ENCODE data around the gene RTN1.

The RTN1 gene

GRCh38 chr14:59848671-59849070, 21.9 kb downstream of the RTN1 start:
- no peaks in the 10 kb centered on the region for H4K20me1 ChIP-seq (ENCODE audit: insufficient read depth, low read length)
- H3K4me1 ChIP-seq (ENCODE audit: insufficient read depth, low read length, severe bottlenecking): no peaks in the 10 kb centered on the region
- H3K9me3 ChIP-seq (ENCODE audit: low read length): no peaks in the 10 kb centered on the region
- no peaks in the 10 kb centered on the region for H3K27me3 ChIP-seq (ENCODE audit: insufficient read depth, low read length)
- no peak overlapping the region for H2AFZ ChIP-seq (ENCODE audit: low read length)
- no peaks in the 10 kb centered on the region for H3K9me2 ChIP-seq (ENCODE audit: low read depth, low read length)
- H3K27ac ChIP-seq (ENCODE audit: low read depth, low read length, poor library complexity, severe bottlenecking): no peak overlapping the region
- H3K36me3 ChIP-seq (ENCODE audit: insufficient read depth, low read length): no peaks in the 10 kb centered on the region
- H3K79me2 ChIP-seq (ENCODE audit: insufficient read depth, low read length): no peaks in the 10 kb centered on the region
- H3F3A ChIP-seq (ENCODE audit: insufficient read depth, low read length): no peaks in the 10 kb centered on the region
- H3K9ac ChIP-seq (ENCODE audit: low read length): no peak overlapping the region
- H3K4me2 ChIP-seq (ENCODE audit: low read length): no peak overlapping the region
- no peak overlapping the region for H3K4me3 ChIP-seq (ENCODE audit: low read depth, low read length, poor library complexity, severe bottlenecking)
- TF ChIP-seq EZH2 (IDR thresholded peaks at IDR 0.05; ENCODE audit: borderline replicate concordance, low read length): no peak
- no peak for TF ChIP-seq CTCF (IDR thresholded peaks at IDR 0.05; ENCODE audit: low read length)

- Histone ChIP-seq H3K27ac (ENCODE audit: low read depth, low read length, poor library complexity, severe bottlenecking) (no peak overlapping the region), H4K20me1 (ENCODE audit: insufficient read depth, low read length) (no peaks in the 10 kb centered on the region), H3K4me1 (ENCODE audit: insufficient read depth, low read length, severe bottlenecking) (no peaks in the 10 kb centered on the region), H3F3A (ENCODE audit: insufficient read depth, low read length) (no peaks in the 10 kb centered on the region), H3K4me3 (ENCODE audit: low read depth, low read length, poor library complexity, severe bottlenecking) (no peak overlapping the region), H3K9me2 (ENCODE audit: low read depth, low read length) (no peaks in the 10 kb centered on the region), H3K27me3 (ENCODE audit: insufficient read depth, low read length) (no peaks in the 10 kb centered on the region), H2AFZ (ENCODE audit: low read length) (no peak overlapping the region), H3K4me2 (ENCODE audit: low read length) (no peak overlapping the region), H3K36me3 (ENCODE audit: insufficient read depth, low read length) (no peaks in the 10 kb centered on the region), H3K9ac (ENCODE audit: low read length) (no peak overlapping the region), H3K9me3 (ENCODE audit: low read length) (no peaks in the 10 kb centered on the region), H3K79me2 (ENCODE audit: insufficient read depth, low read length) (no peaks in the 10 kb centered on the region)
- TF ChIP-seq CTCF (IDR thresholded peaks at IDR 0.05; ENCODE audit: low read length) (no peak), EZH2 (IDR thresholded peaks at IDR 0.05; ENCODE audit: borderline replicate concordance, low read length) (no peak)
Observed at GRCh38 chr14:59847711-59848110, 22.9 kb downstream of the RTN1 start.

- no peaks in the 10 kb centered on the region for H3K27me3 ChIP-seq (ENCODE audit: insufficient read depth, low read length)
- no peaks in the 10 kb centered on the region for H3F3A ChIP-seq (ENCODE audit: insufficient read depth, low read length)
- H3K4me2 ChIP-seq (ENCODE audit: low read length): no peak overlapping the region
- H3K9me3 ChIP-seq (ENCODE audit: low read length): no peaks in the 10 kb centered on the region
- H3K36me3 ChIP-seq (ENCODE audit: insufficient read depth, low read length): no peaks in the 10 kb centered on the region
- H3K9ac ChIP-seq (ENCODE audit: low read length): no peak overlapping the region
- no peak overlapping the region for H2AFZ ChIP-seq (ENCODE audit: low read length)
- no peaks in the 10 kb centered on the region for H3K4me1 ChIP-seq (ENCODE audit: insufficient read depth, low read length, severe bottlenecking)
- TF ChIP-seq EZH2 (IDR thresholded peaks at IDR 0.05; ENCODE audit: borderline replicate concordance, low read length) (no peak), CTCF (IDR thresholded peaks at IDR 0.05; ENCODE audit: low read length) (no peak)
- H3K27ac ChIP-seq (ENCODE audit: low read depth, low read length, poor library complexity, severe bottlenecking): no peak overlapping the region
- no peaks in the 10 kb centered on the region for H3K79me2 ChIP-seq (ENCODE audit: insufficient read depth, low read length)
- H3K9me2 ChIP-seq (ENCODE audit: low read depth, low read length): no peaks in the 10 kb centered on the region
- no peak overlapping the region for H3K4me3 ChIP-seq (ENCODE audit: low read depth, low read length, poor library complexity, severe bottlenecking)
- H4K20me1 ChIP-seq (ENCODE audit: insufficient read depth, low read length): no peaks in the 10 kb centered on the region
Observed at GRCh38 chr14:59846595-59846994, 24.0 kb downstream of the RTN1 start.

Data from OCI-LY1 (cell line).